HepG2 (cell line): ENCODE data around the gene SLC13A3. TPM values are rescaled to one million over a fixed set of nuclear protein-coding genes. Genes with fewer than 3 reads are reported as not detected.

Source experiments
- ARID4A ChIP-seq: sonication (generic); formaldehyde crosslinking; IDR thresholded peaks from 2 replicates; pipeline ENCODE4 v1.5.0; 2020; ENCODE audit warnings: mild to moderate bottlenecking, missing genetic modification reagents, borderline replicate concordance
- ASH2L ChIP-seq: fragments of 300-600, 200-600 bp; sonication (generic); IDR thresholded peaks from 2 replicates; pipeline ENCODE4 v1.7.0; 2017; ENCODE audit warnings: low read depth, mild to moderate bottlenecking, moderate library complexity, mixed read lengths, low read length; ENCODE audit not compliant: insufficient read length
- ATF3 ChIP-seq: sonication (generic); formaldehyde crosslinking; IDR thresholded peaks from 2 replicates; pipeline ENCODE4 v1.4.0; 2020; ENCODE audit warnings: missing genetic modification reagents
- FLYWCH1 ChIP-seq: sonication (generic); formaldehyde crosslinking; IDR thresholded peaks from 2 replicates; pipeline ENCODE4 v1.8.1; 2023; ENCODE audit warnings: mild to moderate bottlenecking, missing genetic modification reagents
- FOXM1 ChIP-seq: sonication (generic); formaldehyde crosslinking; IDR thresholded peaks from 2 replicates; pipeline ENCODE4 v1.5.0; 2020; ENCODE audit warnings: missing genetic modification reagents
- MAFG ChIP-seq: sonication (generic); formaldehyde crosslinking; IDR thresholded peaks from 2 replicates; pipeline ENCODE4 v1.5.1; 2020; ENCODE audit warnings: mild to moderate bottlenecking, missing genetic modification reagents
- MIER2 ChIP-seq: IDR thresholded peaks from 2 replicates; pipeline ENCODE4 v1.6.1; 2016; ENCODE audit warnings: missing biosample characterization, missing genetic modification reagents
- NFYC ChIP-seq: IDR thresholded peaks from 2 replicates; pipeline ENCODE4 v1.6.1; 2016; ENCODE audit warnings: missing genetic modification reagents, missing compliant biosample characterization
- TFDP1 ChIP-seq: IDR thresholded peaks from 2 replicates; pipeline ENCODE4 v1.6.1; 2016; ENCODE audit warnings: missing compliant biosample characterization, missing genetic modification reagents, borderline replicate concordance
- ZBTB20 ChIP-seq: sonication (generic); formaldehyde crosslinking; IDR thresholded peaks from 2 replicates; pipeline ENCODE4 v1.8.1; 2023; ENCODE audit warnings: missing genetic modification reagents, low read depth, mild to moderate bottlenecking, borderline replicate concordance
- ZNF460 ChIP-seq: sonication (generic); formaldehyde crosslinking; IDR thresholded peaks from 2 replicates; pipeline ENCODE4 v1.5.1; 2020; ENCODE audit warnings: missing genetic modification reagents, mild to moderate bottlenecking, borderline replicate concordance
- ZNF563 ChIP-seq: sonication (generic); formaldehyde crosslinking; IDR thresholded peaks from 2 replicates; pipeline ENCODE4 v1.8.0; 2022; ENCODE audit warnings: mild to moderate bottlenecking, moderate library complexity, missing genetic modification reagents
- ZNF891 ChIP-seq: sonication (generic); formaldehyde crosslinking; IDR thresholded peaks from 2 replicates; pipeline ENCODE4 v1.5.0; 2020; ENCODE audit warnings: mild to moderate bottlenecking, missing genetic modification reagents
- polyA plus RNA-seq, 8 experiments: library from polyadenylated mRNA; depleted of rRNA in 3 of 8; stranded (reverse) in 7 of 8; unstranded in 1 of 8; fragments of >200 nt; fragmentation: Illumina TruSeq in 4 of 8; extraction: Trizol in 4 of 8; gene quantifications; 2 replicates each; pipeline versions ENCODE4 v1.2.1 to v1.2.3, GENCODE V29; 2011 to 2016; ENCODE audit warnings: low read depth in 4 of 8, missing spikeins in 1 of 8, mixed read lengths in 1 of 8; ENCODE audit not compliant: insufficient read depth in 1 of 8
- total RNA-seq, 5 experiments: library from RNA; depleted of rRNA; stranded (reverse); fragments of >200 nt; fragmentation: Illumina TruSeq; extraction: Trizol; gene quantifications; 2 replicates each; pipeline ENCODE4 v1.2.3, GENCODE V29; 2016; ENCODE audit warnings: low read depth in 1 of 5
- TF ChIP-seq, protein P1 (sequence below): sonication (generic); formaldehyde crosslinking; IDR thresholded peaks from 2 replicates; pipeline ENCODE4; 2020; ENCODE audit warnings: missing genetic modification reagents, mild to moderate bottlenecking, borderline replicate concordance
- TF ChIP-seq, protein P2 (sequence below): IDR thresholded peaks from 2 replicates; pipeline ENCODE4 v1.6.1; 2016; ENCODE audit warnings: low read depth, borderline replicate concordance
- TF ChIP-seq, protein P3 (sequence below): sonication (generic); formaldehyde crosslinking; IDR thresholded peaks from 2 replicates; pipeline ENCODE4 v1.4.0; 2020; ENCODE audit warnings: missing genetic modification reagents, borderline replicate concordance

Gene SLC13A3
- total and polyA plus RNA-seq, 2 of the 13 experiments (the other 11 are each of a cell fraction or from before 2014, with no cell fraction given) = 66.5 to 76.0 TPM

- TF ChIP-seq FLYWCH1 (CRISPR knock-in tag) (peak; percentile 57; the same call in 1 of the 2 replicates), ZNF460 (CRISPR knock-in tag) (no peak), ARID4A (no peak), ATF3 (CRISPR knock-in tag) (no peak), ZNF891 (CRISPR knock-in tag) (no peak), ZBTB20 (CRISPR knock-in tag) (no peak), ZNF563 (CRISPR knock-in tag) (no peak), ASH2L (no peak), MIER2 (CRISPR knock-in tag) (no peak), FOXM1 (CRISPR knock-in tag) (no peak), TFDP1 (CRISPR knock-in tag) (no peak), NFYC (no peak), MAFG (CRISPR knock-in tag) (no peak)
- TF ChIP-seq, protein P1, sequence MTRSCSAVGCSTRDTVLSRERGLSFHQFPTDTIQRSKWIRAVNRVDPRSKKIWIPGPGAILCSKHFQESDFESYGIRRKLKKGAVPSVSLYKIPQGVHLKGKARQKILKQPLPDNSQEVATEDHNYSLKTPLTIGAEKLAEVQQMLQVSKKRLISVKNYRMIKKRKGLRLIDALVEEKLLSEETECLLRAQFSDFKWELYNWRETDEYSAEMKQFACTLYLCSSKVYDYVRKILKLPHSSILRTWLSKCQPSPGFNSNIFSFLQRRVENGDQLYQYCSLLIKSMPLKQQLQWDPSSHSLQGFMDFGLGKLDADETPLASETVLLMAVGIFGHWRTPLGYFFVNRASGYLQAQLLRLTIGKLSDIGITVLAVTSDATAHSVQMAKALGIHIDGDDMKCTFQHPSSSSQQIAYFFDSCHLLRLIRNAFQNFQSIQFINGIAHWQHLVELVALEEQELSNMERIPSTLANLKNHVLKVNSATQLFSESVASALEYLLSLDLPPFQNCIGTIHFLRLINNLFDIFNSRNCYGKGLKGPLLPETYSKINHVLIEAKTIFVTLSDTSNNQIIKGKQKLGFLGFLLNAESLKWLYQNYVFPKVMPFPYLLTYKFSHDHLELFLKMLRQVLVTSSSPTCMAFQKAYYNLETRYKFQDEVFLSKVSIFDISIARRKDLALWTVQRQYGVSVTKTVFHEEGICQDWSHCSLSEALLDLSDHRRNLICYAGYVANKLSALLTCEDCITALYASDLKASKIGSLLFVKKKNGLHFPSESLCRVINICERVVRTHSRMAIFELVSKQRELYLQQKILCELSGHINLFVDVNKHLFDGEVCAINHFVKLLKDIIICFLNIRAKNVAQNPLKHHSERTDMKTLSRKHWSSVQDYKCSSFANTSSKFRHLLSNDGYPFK (CRISPR knock-in tag) = no peak
- TF ChIP-seq, protein P2, sequence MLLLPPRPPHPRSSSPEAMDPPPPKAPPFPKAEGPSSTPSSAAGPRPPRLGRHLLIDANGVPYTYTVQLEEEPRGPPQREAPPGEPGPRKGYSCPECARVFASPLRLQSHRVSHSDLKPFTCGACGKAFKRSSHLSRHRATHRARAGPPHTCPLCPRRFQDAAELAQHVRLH (CRISPR knock-in tag) = no peak
- TF ChIP-seq, protein P3, sequence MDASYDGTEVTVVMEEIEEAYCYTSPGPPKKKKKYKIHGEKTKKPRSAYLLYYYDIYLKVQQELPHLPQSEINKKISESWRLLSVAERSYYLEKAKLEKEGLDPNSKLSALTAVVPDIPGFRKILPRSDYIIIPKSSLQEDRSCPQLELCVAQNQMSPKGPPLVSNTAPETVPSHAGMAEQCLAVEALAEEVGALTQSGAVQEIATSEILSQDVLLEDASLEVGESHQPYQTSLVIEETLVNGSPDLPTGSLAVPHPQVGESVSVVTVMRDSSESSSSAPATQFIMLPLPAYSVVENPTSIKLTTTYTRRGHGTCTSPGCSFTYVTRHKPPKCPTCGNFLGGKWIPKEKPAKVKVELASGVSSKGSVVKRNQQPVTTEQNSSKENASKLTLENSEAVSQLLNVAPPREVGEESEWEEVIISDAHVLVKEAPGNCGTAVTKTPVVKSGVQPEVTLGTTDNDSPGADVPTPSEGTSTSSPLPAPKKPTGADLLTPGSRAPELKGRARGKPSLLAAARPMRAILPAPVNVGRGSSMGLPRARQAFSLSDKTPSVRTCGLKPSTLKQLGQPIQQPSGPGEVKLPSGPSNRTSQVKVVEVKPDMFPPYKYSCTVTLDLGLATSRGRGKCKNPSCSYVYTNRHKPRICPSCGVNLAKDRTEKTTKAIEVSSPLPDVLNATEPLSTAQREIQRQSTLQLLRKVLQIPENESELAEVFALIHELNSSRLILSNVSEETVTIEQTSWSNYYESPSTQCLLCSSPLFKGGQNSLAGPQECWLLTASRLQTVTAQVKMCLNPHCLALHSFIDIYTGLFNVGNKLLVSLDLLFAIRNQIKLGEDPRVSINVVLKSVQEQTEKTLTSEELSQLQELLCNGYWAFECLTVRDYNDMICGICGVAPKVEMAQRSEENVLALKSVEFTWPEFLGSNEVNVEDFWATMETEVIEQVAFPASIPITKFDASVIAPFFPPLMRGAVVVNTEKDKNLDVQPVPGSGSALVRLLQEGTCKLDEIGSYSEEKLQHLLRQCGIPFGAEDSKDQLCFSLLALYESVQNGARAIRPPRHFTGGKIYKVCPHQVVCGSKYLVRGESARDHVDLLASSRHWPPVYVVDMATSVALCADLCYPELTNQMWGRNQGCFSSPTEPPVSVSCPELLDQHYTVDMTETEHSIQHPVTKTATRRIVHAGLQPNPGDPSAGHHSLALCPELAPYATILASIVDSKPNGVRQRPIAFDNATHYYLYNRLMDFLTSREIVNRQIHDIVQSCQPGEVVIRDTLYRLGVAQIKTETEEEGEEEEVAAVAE (CRISPR knock-in tag) = no peak
Observed at GRCh38 chr20:46584508-46584907, 66.8 kb downstream of the SLC13A3 start (continued).
